CD14-positive monocyte (primary cell): ENCODE data around the gene RAMP1. TPM values are rescaled to one million over a fixed set of nuclear protein-coding genes. Genes with fewer than 3 reads are reported as not detected.

Experiments
- DNase-seq, 3 donors: peaks; one replicate each; pipeline ENCODE4 v3.0.0-alpha.2; 2011 to 2022
- H2AFZ ChIP-seq: 2 replicates; pipeline ENCODE4 v1.6.0; 2012; ENCODE audit warnings: mild to moderate bottlenecking, low read depth, low read length, inconsistent platforms; ENCODE audit not compliant: insufficient read depth, poor library complexity, severe bottlenecking
- H3K27ac ChIP-seq, 2 donors: 1 replicate in 1 of 2; 2 replicates in 1 of 2; pipeline ENCODE4 v1.5.1; 2012 to 2013; ENCODE audit warnings: low read length in 2 of 2, control low read depth in 1 of 2, inconsistent platforms in 1 of 2, low read depth in 1 of 2, mild to moderate bottlenecking in 1 of 2
- H3K27me3 ChIP-seq, 2 donors: one replicate each; pipeline versions ENCODE4 v1.6.0 to v1.6.1; 2011 to 2013; ENCODE audit warnings: low read length in 2 of 2; ENCODE audit not compliant: control insufficient read depth in 2 of 2, insufficient read depth in 2 of 2
- H3K36me3 ChIP-seq, 2 donors: replicated peaks in 1 of 2; 1 replicate in 1 of 2; 2 replicates in 1 of 2; pipeline versions ENCODE4 v1.5.1 to v1.6.1; 2012 to 2013; ENCODE audit warnings: low read length in 2 of 2, control low read depth in 1 of 2, inconsistent platforms in 1 of 2, mild to moderate bottlenecking in 1 of 2; ENCODE audit not compliant: insufficient read depth in 2 of 2, control insufficient read depth in 1 of 2
- H3K4me1 ChIP-seq, 2 donors: 1 replicate in 1 of 2; 2 replicates in 1 of 2; pipeline versions ENCODE4 v1.5.1 to v1.6.1; 2012 to 2013; ENCODE audit warnings: low read length in 2 of 2, control low read depth in 1 of 2, inconsistent platforms in 1 of 2, mild to moderate bottlenecking in 1 of 2, moderate library complexity in 1 of 2; ENCODE audit not compliant: insufficient read depth in 2 of 2, control insufficient read depth in 1 of 2
- H3K4me2 ChIP-seq: replicated peaks from 2 replicates; pipeline ENCODE3; 2012; ENCODE audit warnings: low read length, moderate library complexity, mild to moderate bottlenecking; ENCODE audit not compliant: poor library complexity, severe bottlenecking; ENCODE audit errors: extremely low read depth
- H3K4me3 ChIP-seq, 3 experiments: fragments of 200-600 bp in 1 of 3; sonication (generic) in 1 of 3; replicated peaks in 1 of 3; 1 replicate in 2 of 3; 2 replicates in 1 of 3; pipeline ENCODE4 v1.5.1; 2011 to 2013; ENCODE audit warnings: low read length in 3 of 3, mild to moderate bottlenecking in 3 of 3, control low read depth in 2 of 3, low read depth in 2 of 3, inconsistent platforms in 1 of 3, moderate library complexity in 1 of 3
- H3K79me2 ChIP-seq: 2 replicates; pipeline ENCODE4 v1.6.0; 2012; ENCODE audit warnings: mild to moderate bottlenecking, control low read depth, inconsistent platforms, low read length, moderate library complexity; ENCODE audit not compliant: insufficient read depth
- H3K9ac ChIP-seq: 2 replicates; pipeline ENCODE4 v1.6.0; 2017; ENCODE audit warnings: low read length, mild to moderate bottlenecking; ENCODE audit not compliant: insufficient read depth, poor library complexity, severe bottlenecking
- H3K9me3 ChIP-seq, 2 donors: replicated peaks in 1 of 2; 1 replicate in 1 of 2; 2 replicates in 1 of 2; pipeline versions ENCODE4 v1.5.1 to v1.6.1; 2012 to 2013; ENCODE audit warnings: low read length in 2 of 2, control low read depth in 1 of 2; ENCODE audit not compliant: control insufficient read depth in 1 of 2, insufficient read depth in 1 of 2
- H4K20me1 ChIP-seq: 2 replicates; pipeline ENCODE4 v1.6.0; 2012; ENCODE audit warnings: mild to moderate bottlenecking, low read length, control low read depth, moderate library complexity; ENCODE audit not compliant: insufficient read depth
- H3K27ac Mint-ChIP-seq, 7 donors: one replicate each; pipeline ENCODE4 v1.8.0; 2020; ENCODE audit warnings: mild to moderate bottlenecking in 7 of 7, mixed read lengths in 7 of 7, moderate library complexity in 6 of 7, inconsistent platforms in 2 of 7
- H3K27me3 Mint-ChIP-seq, 3 donors: one replicate each; pipeline ENCODE4 v1.8.0; 2021 to 2022; ENCODE audit warnings: low read depth in 3 of 3, mild to moderate bottlenecking in 3 of 3, mixed read lengths in 3 of 3, moderate library complexity in 3 of 3, inconsistent platforms in 1 of 3
- H3K36me3 Mint-ChIP-seq, 2 donors: one replicate each; pipeline ENCODE4 v1.8.0; 2020; ENCODE audit warnings: mixed read lengths in 2 of 2, inconsistent platforms in 1 of 2, mild to moderate bottlenecking in 1 of 2
- H3K4me1 Mint-ChIP-seq: one replicate; pipeline ENCODE4 v1.8.0; 2020; ENCODE audit warnings: mild to moderate bottlenecking, mixed read lengths
- H3K4me3 Mint-ChIP-seq, 2 donors: one replicate each; pipeline ENCODE4 v1.8.0; 2020; ENCODE audit warnings: mild to moderate bottlenecking in 2 of 2, mixed read lengths in 2 of 2, moderate library complexity in 1 of 2
- H3K9me3 Mint-ChIP-seq, 7 donors: one replicate each; pipeline ENCODE4 v1.8.0; 2020 to 2022; ENCODE audit warnings: mixed read lengths in 7 of 7, mild to moderate bottlenecking in 6 of 7, moderate library complexity in 6 of 7, inconsistent platforms in 2 of 7
- WGBS: methylation state at CpG from one replicate; pipeline ENCODE4 v1.1.5; 2013; ENCODE audit warnings: missing lambda C conversion rate; ENCODE audit not compliant: insufficient coverage; 5-methylcytosine and 5-hydroxymethylcytosine counted together
- intact Hi-C, 2 donors: fragments of 100-400 bp; cut with micrococcal nuclease; formaldehyde crosslinking; loops; one replicate each; pipeline versions ENCODE4 v1.15.0 to v1.15.1; 2023
- polyA plus RNA-seq, 3 donors: library from polyadenylated mRNA; depleted of rRNA in 1 of 3; unstranded in 2 of 3; stranded (reverse) in 1 of 3; fragments of 300-500 nt in 2 of 3; fragments of >200 nt in 1 of 3; fragmentation: Illumina TruSeq in 2 of 3; gene quantifications; 1 replicate in 2 of 3; 2 replicates in 1 of 3; pipeline ENCODE4 v1.2.3, GENCODE V29; 2012 to 2021
- TF ChIP-seq, protein P1 (sequence below): fragments of 200-600 bp; IDR thresholded peaks from one replicate; pipeline ENCODE4 v1.8.0; 2022; ENCODE audit warnings: antibody characterized with exemption, mild to moderate bottlenecking

The RAMP1 gene
- polyA plus RNA-seq, 3 donors, result not detected

DNA sequence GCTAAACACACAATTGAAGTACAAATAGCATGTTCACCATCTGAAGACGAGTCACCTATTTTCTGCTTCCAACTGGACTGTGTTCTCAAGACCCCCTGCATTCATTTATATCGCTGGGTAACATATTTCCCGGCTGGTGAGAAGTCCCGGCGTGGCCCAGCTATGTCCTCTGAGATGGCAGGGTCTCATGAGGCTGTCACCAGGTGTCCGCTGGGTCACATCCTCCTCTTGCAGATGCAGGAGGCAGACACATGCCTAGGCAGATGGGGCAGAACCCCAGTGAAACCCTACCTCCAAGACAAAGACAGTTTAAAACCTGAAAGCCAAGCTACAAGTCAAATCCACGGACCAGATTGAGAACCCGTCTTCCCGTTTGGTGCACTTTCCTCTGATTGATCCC is 70.6 kb downstream of the RAMP1 start:
- Histone ChIP-seq H3K27ac (no peak overlapping the region), H3K36me3 (no peaks in the 10 kb centered on the region), H2AFZ (no peak overlapping the region), H3K27me3 (no peaks in the 10 kb centered on the region), H3K4me2 (no peak overlapping the region), H3K9ac (no peak overlapping the region), H3K4me3 (no peak overlapping the region), H3K9me3 (peaks cover 0 to 6% of the 10 kb centered on the region in 2 donors), H3K4me1 (peaks cover 7 to 10% of the 10 kb centered on the region in 2 donors), H4K20me1 (no peaks in the 10 kb centered on the region), H3K79me2 (no peaks in the 10 kb centered on the region)
- intact Hi-C loops, result no loop called here
- H3K27ac Mint-ChIP-seq, result peak overlapping the region in 1 of 7 donors; percentile 52
- H3K36me3 Mint-ChIP-seq, result no peaks in the 10 kb centered on the region
- H3K4me3 Mint-ChIP-seq, result no peak overlapping the region
- TF ChIP-seq, protein P1, sequence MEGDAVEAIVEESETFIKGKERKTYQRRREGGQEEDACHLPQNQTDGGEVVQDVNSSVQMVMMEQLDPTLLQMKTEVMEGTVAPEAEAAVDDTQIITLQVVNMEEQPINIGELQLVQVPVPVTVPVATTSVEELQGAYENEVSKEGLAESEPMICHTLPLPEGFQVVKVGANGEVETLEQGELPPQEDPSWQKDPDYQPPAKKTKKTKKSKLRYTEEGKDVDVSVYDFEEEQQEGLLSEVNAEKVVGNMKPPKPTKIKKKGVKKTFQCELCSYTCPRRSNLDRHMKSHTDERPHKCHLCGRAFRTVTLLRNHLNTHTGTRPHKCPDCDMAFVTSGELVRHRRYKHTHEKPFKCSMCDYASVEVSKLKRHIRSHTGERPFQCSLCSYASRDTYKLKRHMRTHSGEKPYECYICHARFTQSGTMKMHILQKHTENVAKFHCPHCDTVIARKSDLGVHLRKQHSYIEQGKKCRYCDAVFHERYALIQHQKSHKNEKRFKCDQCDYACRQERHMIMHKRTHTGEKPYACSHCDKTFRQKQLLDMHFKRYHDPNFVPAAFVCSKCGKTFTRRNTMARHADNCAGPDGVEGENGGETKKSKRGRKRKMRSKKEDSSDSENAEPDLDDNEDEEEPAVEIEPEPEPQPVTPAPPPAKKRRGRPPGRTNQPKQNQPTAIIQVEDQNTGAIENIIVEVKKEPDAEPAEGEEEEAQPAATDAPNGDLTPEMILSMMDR, result no peak
- DNase-seq, result no peak
- peaks cover 8% of the 10 kb centered on the region for H3K4me1 Mint-ChIP-seq
- H3K27me3 Mint-ChIP-seq, result peaks cover 1 to 4% (median 1%) of the 10 kb centered on the region in 3 donors
- H3K9me3 Mint-ChIP-seq, result peaks cover 0 to 19% (median 3%) of the 10 kb centered on the region in 7 donors
- WGBS, result 91% methylated on average over 9 of the region's 9 CpGs

DNA sequence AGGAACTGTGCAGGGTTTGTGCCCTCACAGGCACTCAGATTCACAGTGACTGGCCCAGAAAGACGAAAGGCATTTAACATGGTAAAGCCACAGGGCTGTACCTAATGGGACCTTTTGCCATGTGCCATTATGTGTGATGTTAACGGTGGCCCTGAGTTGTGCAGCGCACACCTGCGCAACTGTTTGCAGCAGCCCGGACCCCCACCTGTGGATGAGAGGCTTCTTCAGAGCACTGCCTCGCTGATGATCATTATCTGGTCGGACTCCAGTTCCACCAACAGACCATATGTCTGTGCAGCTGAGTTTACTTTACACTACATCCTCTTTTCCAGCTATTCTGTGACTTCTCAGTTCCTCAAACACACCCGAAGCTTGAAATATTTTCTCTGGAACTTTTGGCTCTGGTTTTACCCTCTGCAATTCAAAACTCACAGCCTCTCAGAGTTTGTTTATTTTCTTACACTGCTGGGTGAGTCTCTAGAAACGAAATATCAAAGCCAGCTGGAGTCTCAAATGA is 71.8 kb downstream of the RAMP1 start:
- TF ChIP-seq, protein P1, result no peak
- Histone ChIP-seq H3K36me3 (no peaks in the 10 kb centered on the region), H3K9ac (no peak overlapping the region), H2AFZ (no peak overlapping the region), H3K4me2 (no peak overlapping the region), H3K27ac (no peak overlapping the region), H3K27me3 (no peaks in the 10 kb centered on the region), H3K4me3 (no peak overlapping the region), H3K4me1 (peaks cover 7 to 10% of the 10 kb centered on the region in 2 donors), H3K9me3 (peaks cover 0 to 6% of the 10 kb centered on the region in 2 donors), H3K79me2 (no peaks in the 10 kb centered on the region), H4K20me1 (no peaks in the 10 kb centered on the region)
- DNase-seq, result peak; percentile 17 to 42 (median 30)
- Mint-ChIP-seq H3K4me3 (no peak overlapping the region), H3K36me3 (no peaks in the 10 kb centered on the region), H3K27me3 (peaks cover 4% of the 10 kb centered on the region in 3 donors), H3K4me1 (peaks cover 8% of the 10 kb centered on the region), H3K27ac (peak overlapping the region in 1 of 7 donors; percentile 30), H3K9me3 (peaks cover 0 to 19% (median 3%) of the 10 kb centered on the region in 7 donors)
- intact Hi-C loops, result no loop called here
- whole genome bisulfite sequencing, result 29% methylated on average over 8 of the region's 9 CpGs
